GM12865 (cell line): Measurements from ENCODE around the gene KIF3C.
A peak's percentile ranks its signal among the peaks of the same experiment; 100 is the strongest.
"Not testable (repeated sequence)": the region's sequence is repeated elsewhere in the genome, so short reads cannot be mapped to it uniquely, and the experiment has no call there.

ENCODE experiments used
- DNase-seq: peaks from one replicate; pipeline ENCODE4 v3.0.0; 2010; ENCODE audit warnings: low read depth
- H3K4me3 ChIP-seq: 2 replicates; pipeline ENCODE4 v1.5.1; 2011; ENCODE audit warnings: mild to moderate bottlenecking, low read depth, low read length, control low read depth
- TF ChIP-seq, protein P1 (sequence below): IDR thresholded peaks from 2 replicates; pipeline ENCODE4 v1.5.1; 2011; ENCODE audit warnings: low read length, control low read depth, low read depth, inconsistent platforms; ENCODE audit not compliant: insufficient read depth; ENCODE audit errors: missing control alignments

The KIF3C gene

DNA sequence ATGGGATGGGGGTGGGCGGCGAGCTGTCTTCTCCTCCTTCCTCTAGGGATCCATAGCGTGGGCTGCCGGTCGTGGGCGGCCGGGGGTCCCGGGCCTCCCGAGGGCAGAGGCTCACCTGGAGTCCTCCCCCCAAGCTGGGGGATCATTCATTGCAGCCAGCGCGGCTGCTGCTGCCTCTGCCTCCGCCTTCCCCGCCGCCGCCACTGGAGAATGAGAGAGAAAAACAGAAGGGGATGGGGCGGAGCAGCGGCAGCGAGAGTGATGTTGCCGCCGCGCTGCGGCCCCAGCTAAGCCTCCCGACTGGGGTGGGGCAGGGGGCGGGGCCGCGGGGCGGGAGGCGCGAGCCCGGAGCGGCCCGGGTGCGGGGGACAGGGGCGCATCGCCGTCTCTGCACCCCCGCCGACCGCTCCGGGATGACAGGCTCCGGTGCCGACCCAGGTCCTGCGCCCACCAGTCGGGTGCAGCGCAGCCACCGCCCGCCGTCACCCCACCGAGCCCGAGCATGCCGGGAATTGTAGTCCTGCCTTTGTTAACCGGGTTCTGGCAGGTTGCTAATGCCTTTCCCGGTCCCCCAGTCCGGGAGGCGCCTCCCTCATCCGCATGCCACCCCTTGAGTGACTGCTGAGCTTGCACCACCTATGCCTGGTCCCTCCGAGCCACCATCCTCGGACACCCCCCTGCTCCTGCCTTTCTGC, at the start of gene KIF3C:
Gene KIF3C, minus strand, starts transcription at position 225 of the 695 bp plus-strand sequence. CDS start 580 bp downstream, outside the sequence.
- H3K4me3 ChIP-seq, result peak within 1 kb of the TSS; percentile 69
- DNase-seq, result peak; percentile 67
- TF ChIP-seq, protein P1, sequence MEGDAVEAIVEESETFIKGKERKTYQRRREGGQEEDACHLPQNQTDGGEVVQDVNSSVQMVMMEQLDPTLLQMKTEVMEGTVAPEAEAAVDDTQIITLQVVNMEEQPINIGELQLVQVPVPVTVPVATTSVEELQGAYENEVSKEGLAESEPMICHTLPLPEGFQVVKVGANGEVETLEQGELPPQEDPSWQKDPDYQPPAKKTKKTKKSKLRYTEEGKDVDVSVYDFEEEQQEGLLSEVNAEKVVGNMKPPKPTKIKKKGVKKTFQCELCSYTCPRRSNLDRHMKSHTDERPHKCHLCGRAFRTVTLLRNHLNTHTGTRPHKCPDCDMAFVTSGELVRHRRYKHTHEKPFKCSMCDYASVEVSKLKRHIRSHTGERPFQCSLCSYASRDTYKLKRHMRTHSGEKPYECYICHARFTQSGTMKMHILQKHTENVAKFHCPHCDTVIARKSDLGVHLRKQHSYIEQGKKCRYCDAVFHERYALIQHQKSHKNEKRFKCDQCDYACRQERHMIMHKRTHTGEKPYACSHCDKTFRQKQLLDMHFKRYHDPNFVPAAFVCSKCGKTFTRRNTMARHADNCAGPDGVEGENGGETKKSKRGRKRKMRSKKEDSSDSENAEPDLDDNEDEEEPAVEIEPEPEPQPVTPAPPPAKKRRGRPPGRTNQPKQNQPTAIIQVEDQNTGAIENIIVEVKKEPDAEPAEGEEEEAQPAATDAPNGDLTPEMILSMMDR, result no peak

DNA sequence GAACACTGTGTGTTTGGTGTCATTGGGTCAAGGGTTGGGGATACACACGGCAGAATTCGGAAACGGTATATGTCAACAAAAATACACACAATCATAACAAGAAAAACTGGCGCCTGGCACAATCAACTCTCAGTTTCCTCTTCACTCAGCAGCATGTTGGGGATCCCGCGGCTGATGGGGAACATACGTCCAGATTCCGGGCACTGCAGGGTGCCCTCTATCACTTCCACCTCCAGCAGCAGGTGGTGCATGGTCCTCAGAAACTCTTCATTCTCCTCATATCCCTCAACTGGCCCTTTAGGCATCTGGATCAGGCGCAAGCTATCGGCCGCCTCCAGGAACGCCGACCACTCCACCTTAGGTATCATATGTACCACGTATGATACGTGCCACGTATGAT, 45.8 kb upstream of the KIF3C start:
- not testable (repeated sequence) for H3K4me3 ChIP-seq, DNase-seq

DNA sequence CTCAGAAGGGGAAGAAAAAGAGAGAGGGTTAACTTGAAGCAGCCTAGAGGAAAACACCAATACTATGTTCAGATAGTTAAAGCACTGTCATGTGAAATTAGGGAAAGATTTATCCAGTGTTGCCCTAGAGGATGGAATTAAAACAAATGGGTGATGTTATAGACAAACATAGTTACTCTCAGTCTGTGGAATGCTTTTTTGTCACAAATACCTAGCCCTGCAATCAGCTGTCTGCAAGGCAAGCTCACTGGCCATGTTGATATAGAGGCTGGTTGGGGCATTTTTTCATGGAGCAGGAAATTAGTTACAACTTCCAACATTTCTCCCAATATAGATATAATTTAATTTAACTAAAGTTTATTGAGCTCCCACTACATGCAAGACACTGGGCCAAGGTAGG, 43.2 kb upstream of the KIF3C start:
- DNase-seq, result no peak
- TF ChIP-seq, protein P1, result no peak

DNA sequence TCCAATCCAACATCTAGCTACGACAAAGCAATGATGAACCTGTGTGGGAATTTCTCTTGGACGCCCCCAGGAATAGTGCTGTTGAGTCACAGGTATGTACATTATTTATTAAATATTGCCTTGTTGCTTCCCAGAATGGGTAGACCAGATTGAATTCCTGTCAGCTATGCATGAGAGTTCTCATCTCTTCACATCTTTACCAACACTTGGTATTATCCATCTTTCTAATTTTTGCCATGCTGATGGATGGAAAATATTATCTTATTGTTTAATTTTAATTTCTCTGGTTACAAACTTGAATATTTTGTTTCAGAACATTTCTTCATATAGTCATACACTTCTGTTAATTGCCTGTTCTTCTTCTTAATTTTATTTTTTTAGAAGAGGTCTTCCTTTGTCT, 42.0 kb upstream of the KIF3C start:
- no peak for DNase-seq
- TF ChIP-seq, protein P1, result no peak
- H3K4me3 ChIP-seq, result no peak overlapping the region

More for the DNA sequence above, 43.2 kb upstream of the KIF3C start:
- H3K4me3 ChIP-seq, result no peak overlapping the region

DNA sequence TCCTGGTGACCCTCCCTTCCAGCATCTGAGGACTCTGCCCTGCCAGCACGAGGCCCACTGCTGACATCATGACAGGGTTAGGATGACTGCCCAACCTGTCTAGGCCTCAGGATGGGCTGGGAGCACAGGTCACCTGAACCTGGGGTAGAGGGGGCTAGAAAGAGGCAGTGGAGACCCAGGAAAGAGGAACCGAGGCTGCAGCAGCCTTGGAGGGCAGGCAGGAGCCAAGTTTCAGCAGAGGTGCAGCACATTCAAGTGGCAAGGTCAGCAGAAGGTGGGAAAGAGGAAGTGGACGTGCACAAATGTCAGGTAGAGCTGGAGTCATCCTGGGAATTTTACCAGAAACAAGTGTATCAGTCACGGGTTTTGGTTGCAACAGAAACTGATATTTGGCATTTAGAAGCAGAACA, 37.9 kb upstream of the KIF3C start:
- DNase-seq, result no peak
- TF ChIP-seq, protein P1, result no peak
- H3K4me3 ChIP-seq, result no peak overlapping the region

DNA sequence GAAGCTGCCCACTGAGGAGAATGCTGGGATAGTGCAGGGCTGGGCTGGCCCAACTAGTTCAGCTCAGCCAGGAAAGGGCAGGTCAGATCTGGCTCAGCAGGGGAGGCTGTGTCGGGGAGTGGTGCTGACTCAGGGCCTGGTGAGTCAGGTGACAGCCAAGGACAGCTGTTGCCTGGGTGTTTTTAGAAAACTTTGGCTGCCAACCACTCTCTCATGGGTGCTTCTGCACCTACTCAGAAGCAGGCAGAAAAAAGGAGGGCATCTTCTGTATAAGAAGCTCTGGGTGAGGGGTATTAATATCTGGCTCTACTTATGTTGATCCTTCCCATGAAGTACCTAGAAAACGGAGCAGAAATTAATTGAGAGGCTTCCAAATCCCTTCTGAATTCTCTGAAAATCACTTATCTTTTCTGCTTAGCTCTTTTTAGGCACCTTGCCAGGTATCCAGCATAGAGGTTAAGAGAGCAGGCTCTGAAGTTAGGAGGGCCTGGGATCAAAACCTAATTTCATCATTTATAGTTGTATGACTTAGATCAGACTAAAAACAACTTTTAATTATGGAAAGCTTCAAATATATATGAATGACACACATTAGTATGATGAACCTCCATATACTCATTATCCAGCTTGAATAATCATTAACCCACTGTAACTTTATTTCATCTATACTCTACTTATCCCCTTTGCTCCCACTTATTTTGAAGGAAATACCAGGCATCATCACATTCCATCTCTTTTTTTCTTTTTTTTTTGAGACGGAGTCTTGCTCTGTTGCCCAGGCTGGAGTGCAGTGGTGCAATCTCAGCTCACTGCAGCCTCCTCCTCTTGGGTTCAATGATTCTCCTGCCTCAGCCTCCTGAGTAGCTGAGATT, 36.1 kb upstream of the KIF3C start:
- DNase-seq, result no peak
- TF ChIP-seq, protein P1, result no peak
- H3K4me3 ChIP-seq, result no peak overlapping the region

DNA sequence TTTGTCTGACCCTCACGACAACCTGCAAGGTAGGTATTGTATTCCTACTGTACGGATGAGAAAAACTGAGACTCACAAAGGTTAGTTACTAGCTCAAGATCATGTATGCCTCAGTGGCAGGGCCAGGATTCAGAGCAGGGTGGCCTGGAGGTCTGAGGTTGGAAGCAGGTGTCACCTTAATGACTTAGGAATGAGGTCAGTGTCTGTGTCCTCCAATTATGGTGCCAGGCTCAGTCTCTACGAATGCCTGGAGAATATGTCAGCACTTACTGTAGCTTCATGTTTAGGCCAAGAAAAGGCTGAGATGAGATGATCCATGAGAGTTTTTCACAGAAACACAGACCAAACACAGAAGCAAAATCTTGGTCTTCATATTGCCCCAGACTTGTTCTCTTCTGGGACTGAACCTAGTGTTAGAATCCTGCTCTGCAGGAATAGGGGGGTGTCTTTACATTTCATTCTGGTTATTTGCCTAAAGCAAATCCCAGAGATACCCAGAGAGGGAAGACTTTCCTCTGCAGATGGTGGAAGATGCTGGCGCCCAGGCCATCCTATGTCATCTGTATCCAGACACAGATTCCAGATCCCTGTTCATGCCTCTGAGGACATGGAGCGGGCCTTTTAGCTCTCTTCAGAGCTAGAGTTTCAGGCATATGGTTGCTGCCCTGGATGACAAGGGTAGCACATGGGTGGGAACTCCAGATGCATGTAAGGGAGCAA, 35.3 kb upstream of the KIF3C start:
- no peak for DNase-seq
- H3K4me3 ChIP-seq, result no peak overlapping the region
- TF ChIP-seq, protein P1, result no peak

DNA sequence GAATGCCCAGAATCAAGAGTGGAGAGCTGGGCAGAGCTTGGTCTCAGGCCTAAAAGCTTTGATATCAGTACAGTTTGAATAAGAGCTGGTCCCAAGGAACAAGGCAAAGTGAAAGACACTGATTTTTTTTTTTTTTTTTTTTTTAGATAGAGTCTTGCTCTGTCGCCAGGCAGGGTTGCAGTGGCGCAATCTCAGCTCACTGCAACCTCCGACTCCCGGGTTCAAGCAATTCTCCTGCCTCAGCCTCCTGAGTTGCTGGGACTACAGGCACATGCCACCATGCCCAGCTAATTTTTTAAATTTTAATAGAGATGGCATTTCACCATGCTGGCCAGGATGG, 34.4 kb upstream of the KIF3C start:
- not testable (repeated sequence) for DNase-seq, H3K4me3 ChIP-seq
